Measurements from ENCODE around the gene FGF14. TPM values are rescaled to one million over a fixed set of nuclear protein-coding genes. Genes with fewer than 3 reads are reported as not detected.
A peak's percentile ranks its signal among the peaks of the same experiment; 100 is the strongest.
"Not testable (repeated sequence)": the region's sequence is repeated elsewhere in the genome, so short reads cannot be mapped to it uniquely, and the experiment has no call there.

The FGF14 gene
- polyA plus RNA-seq, 12 donors, result 0.27 to 1.7 (median 0.86) TPM; not detected in 2

DNA sequence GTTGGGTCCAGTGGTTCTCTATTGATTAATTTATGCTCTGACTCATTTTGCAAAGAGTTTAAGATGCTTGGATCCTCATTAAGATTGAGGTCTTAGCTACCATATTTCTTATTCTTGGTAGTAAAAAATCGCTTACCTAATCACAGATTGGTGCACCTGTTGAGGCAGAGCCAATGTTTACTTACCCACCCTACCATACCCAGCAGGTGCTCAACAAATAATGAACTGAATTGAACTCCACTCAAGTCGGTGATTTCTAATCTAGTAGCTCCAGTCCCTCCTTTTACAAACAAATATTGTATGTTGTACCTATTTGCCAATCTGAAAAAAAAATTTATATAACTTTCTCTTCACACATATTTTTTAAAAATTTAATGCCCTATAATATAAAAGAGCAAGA, 361.0 kb downstream of the FGF14 start:
- no peak for DNase-seq

DNA sequence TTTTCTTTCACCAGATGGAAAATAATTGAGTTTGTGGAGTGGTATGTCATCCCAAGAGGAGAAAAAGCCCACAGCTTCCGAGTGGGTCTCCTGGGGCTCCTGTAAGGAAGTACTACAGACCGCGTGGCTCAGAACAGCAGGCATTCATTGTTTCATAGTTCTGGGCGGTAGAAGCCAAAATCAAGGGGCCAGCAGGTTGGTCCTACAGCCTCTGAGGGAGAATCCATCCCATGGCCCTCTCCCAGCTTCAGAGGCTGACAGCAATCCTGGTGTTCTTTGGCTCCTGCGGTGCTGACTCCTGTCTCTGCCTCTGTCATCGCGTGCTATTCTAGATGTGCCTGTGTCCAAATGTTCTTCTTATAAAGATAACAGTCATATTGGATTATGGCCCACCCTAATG, 362.6 kb downstream of the FGF14 start:
- no peak for DNase-seq

DNA sequence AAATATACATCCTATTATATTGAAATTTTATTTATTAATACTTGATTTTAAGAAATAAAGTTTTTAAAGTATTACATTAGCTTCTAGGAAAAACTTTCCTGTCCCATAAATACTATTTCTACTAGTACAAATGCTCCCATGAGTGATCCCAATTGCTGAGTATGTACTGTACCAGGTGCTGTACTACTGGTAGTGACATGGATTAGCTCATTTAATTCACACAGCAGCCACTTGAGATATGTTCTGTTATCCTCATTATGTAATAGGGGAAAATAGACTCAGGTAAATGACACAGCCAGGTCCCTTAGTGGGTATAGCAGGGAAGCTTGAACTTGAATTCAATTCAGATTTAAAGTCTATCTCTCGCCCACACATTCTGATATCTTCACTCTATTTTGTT, 363.1 kb downstream of the FGF14 start:
- no peak for DNase-seq

DNA sequence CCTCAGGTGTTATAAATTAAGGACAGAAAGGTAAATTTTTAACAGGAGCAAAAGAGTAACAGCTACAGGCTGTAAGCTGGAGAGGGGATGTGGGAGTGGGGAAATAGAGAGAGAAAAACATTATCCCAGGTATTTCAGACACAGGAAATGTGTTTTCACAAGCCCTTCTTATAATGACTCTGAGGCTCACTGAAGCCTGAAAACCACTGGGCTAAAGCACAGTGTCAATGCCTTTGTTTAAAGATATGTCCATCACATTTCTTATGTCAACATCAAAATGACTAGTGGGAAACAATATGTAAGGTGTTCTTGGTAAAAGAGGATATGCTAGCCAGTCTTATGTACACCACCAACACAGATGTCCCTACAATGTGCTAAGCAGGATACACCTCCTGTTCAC, 365.9 kb downstream of the FGF14 start:
- no peak for DNase-seq

DNA sequence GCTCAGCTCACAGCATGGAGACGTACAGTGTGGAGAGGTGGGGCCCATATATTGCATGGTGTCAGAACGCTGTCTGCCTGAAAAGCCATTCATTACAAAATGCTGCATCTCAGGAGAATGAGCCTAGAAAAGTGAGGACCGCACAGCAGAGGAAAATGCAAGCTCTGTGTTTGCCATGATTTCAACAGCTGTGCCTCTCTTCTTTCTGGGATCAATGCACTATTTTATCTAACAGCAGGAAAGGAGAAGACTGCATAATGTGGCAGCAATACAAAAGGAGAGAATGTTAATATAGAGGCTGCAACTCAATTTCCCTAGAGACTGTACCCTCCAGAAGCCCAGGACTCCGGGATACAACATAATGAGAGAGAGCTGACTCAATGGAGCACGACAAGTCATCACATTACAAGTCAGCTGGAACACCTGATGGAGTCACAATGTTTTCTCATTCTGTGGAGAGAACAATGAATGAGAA, 368.0 kb downstream of the FGF14 start:
- DNase-seq, result no peak

DNA sequence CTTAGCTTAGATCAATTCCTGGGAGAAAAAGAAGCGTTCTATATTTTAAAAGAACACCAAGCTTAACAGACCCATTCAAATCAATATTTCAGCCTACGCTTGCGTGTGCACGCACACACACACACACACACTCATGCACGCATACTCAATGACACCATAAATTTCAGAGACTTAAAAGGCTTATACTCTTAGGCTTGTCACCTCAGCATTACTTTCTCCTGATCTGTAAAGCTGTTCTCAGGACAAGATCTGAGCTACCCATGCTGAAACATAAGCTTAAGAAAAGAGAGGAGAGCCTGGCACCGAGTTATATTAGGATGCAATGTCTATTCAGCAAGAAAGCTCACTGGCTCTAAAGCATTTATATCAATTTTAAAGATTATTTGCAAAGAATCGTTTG, 368.5 kb downstream of the FGF14 start:
- DNase-seq, result no peak

DNA sequence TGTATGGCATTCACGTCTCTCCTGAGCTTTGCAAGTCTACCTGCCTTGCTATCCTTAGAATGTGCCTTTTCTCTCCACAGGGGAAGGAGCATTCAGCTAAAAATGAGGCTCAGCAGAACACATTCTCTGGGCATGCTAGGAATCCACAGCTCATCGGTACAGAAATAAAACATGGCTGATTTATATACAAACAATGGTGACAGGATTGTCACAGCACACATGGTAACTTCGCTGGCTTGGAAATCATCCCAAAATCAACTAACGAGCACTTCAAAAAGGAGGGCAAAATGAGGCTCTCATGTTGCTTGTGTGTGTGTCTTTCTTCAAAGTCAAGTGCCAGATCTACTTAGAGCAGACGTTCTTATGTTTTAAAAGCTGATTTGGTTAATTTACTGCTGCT, 373.0 kb downstream of the FGF14 start:
- DNase-seq, result no peak

DNA sequence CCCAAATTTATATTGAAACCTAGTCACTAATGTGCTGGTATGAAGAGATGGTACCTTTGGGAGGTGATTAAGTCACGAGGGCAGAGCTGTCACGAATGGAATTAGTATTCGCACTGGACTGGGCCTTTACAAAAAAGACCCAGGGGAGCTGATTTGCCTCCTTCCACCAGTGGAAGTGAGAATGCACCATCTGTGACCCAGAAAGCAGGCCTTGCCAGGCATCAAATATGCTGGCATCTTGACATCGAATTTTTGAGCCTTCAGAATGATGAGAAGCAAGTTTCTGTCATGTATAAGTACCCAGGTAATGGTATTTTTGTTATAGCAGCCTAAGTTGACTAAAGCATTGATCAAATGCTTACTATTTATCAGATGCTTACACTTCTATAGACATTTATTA, 373.6 kb downstream of the FGF14 start:
- no peak for DNase-seq

DNA sequence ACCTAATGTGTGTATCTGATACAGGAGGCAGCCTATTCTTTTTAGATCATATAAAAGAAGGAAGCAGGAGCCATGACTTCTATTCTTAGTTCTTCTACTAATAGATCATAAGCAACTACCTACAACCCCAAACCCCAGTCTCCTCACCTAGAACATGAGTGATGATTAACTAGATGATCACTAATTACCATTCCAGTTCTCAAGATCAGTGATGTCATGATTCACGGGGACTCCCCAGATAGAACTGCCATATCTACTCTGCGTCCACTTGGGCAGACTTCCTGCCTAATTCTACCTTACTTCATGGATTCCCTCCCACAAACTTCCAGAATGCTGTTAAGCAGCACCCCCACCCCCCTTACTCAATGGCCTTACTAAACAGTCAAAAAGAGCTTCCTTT, 380.1 kb downstream of the FGF14 start:
- DNase-seq, result no peak

DNA sequence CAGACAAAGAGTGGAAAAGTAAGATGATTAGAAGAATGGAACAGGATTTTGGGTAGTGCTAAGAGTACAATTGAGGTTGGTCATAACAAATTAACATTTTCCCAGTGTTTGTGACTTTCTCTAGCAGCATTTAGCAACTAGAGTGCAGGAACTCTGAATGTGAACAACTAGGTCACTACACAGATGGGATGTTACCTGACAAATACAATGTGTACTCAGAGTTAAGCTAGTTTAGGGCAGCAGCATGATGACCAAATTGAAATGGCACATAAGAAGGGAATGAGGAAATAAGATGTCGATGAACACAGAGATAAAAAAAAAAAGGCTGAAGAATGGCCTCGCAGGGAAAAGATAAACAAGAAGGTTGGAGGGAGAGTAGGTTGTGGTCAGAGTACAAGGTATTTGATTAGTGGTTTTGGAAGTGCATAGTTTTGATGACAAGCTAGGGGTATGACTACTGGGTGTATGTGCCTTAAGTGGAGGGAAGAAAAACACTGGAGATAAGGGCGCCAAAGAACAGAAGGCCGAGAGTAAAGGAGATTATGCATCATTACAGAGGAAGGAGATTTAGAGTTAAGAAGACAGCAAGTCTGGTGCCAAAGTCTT, 381.1 kb downstream of the FGF14 start:
- DNase-seq, result no peak

DNA sequence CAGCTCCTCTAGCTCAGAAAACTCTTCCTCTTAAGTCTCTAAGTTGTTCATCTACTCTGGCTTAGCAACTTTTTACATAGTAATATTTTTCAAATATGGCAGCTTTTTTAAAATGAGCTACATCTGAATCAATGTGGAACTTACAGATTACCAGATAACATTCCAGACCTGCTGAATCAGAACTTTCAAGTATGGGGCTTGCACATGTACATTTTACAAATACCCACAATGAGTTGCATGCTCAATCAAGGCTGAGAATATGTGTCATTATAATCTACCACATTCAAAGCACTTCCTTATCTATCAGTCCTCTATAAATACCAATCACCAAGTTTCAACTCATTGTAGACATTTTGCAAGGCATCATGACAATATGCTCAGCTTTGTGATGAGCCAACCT, 383.1 kb downstream of the FGF14 start:
- DNase-seq, result no peak

DNA sequence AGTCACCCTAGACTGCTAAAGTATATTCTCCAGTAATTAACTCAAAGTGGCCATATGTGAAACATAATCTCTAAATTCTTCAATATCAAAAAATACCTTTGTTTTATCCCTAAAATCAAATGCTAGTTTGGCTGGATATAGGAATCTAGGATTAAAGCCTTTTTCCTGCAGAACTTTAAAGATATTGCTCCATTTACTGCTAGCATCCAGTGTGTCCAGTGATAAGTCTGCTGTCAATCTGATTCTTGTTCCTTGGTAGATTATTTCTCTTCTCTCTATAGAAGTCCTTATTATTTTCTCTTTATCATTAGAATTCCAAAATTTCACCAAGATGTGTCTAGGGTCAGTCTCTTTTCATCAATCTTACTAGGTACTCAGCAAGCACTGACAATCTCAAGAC, 384.6 kb downstream of the FGF14 start:
- DNase-seq, result no peak

DNA sequence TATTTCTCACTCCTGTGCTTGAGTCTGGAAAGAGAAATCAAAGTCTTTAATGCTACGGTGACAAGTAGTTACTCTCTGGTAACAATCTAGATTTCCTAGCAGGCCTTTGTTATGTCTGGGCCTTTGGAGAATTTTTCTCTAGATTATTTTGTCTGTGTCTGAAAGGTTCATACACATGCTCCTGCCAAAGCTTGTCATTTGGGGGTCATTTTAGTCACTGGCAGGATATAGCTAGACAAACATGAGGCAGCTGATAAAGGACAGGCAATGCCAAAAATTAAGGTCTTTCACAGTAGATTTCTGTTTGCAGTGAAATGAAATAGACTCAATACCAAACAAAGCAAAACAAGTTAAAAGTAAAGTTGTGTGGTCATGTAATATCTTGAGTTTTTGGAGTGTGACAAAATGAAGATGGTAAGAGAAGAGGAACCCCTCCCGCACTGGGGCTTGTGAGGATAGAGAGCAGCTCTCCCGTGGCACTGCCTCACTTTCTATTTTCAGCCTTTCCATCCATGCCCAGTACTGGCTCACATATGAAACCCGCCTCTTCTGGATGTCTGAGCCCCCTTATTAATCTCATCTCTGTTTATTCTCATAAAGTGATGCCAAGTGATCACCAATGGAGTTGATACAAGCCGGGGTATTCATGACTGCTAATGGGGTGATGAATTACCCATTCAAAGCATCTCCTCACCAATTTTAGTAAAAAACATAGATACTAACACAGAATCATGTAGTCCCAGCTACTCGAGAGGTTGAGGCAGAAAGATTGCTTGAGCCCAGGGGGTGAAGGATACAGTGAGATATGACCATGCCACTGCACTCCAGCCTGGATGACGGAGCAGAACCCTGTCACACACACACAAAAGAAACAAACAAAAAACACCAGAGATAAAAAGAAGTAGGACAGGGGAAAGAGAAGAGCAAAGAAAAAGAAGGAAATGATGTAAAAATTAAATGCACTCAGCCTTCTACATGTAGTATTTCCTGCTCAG, 389.3 kb downstream of the FGF14 start:
- DNase-seq, result no peak

DNA sequence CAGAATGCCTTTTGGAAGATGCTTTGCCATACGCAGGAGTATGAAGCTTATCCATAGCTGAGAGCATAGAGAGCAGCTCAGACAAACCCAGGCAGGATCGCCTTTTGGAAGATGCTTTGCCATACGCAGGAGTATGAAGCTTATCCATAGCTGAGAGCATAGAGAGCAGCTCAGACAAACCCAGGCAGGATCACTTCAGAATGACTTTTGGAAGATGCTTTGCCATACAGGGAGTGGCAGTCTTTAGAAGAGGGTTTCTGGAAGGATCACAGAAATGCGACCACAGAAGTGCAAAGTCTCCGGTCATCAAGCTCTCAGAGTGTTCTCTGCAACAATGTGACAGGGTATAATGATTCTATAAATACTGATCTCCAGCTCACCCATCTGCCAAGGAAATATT, 390.4 kb downstream of the FGF14 start:
- DNase-seq, result not testable (repeated sequence)

DNA sequence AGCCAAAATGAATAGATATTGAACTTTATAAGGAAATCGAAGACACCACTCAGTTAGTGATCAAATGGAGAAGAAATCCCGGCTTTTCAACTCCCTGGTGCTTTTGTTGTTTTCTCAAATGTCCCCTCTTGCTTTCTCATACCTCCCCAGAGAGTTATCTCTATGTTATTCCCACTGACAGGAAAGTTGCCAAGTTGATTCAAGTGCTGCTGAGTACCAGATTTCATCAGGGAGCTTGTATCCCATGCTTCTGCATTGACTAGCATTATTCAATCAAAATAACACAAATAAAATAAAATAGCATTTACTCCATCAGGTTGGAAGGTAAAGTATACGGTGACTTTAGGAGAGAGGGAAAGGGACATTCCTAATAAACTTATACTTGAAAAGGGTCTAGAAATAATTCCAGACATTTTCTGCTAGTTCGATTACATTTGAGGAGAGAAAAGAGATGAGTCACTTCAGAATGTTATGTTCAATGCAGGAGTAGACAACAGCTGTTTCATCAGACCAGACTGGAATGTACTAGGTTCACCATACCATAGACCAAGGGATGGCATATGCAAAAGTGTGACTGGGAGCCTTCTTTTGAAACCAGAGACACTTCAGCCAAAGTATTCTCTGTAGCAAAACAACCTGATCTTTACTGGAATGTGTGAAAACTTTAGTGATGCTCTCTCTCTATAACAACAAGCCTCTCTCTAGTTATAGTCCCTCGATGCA, 397.8 kb downstream of the FGF14 start:
- no peak for DNase-seq

DNA sequence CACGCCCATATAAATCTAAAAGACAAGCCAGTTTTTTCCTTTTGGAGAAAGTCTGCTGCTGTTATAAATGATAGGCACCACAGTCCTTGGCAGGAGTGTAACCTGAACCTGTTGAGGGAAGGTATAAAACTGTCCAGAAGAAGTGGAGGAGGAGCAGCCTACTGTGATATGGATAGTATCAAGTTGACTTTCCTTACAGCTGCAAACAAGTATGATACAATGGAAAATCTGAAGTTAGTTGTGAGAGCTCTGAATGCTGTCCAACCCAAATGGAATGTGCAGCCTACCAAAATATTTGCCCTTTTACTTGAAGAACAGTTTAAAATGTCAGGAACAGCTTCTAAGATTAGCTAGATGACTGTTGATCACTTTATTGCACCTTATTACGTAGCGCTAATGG, 399.6 kb downstream of the FGF14 start:
- no peak for DNase-seq

DNA sequence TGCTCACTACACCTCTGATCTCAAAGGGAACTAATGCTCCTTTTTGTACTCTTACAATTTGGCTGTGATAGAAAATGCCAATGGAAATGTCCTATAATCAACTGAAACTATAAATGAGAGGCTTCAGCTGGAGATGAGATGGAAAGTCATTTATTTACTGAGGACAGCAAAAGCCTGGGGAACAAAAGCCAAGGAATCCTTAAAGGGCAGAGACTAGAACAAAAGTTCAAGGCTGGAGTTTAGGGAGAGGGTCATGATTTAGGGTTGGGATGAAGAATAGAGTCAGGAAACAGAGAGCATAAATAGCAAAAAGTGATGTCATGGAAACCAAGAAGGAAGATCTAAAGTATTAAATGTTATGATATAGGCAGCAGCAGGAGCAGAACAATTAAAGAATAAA, 401.1 kb downstream of the FGF14 start:
- DNase-seq, result no peak

DNA sequence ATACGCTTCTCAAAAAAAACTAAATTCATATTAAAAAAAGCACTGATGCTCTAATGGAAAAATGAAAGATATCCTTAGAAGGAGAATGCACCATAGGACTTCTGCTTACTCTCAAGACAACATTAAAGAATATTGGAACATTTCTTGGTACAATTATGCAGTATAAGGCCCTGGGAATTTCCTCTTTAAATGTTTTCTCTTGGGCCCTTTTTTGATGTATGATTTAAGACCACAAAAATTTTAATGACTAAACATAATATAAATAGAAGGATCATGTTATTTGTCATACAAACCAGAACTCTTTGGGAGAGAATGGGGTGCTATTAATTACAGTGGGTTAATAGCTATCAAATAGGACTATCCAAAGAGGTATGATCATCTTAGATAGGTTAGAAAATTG, 403.7 kb downstream of the FGF14 start:
- no peak for DNase-seq

DNA sequence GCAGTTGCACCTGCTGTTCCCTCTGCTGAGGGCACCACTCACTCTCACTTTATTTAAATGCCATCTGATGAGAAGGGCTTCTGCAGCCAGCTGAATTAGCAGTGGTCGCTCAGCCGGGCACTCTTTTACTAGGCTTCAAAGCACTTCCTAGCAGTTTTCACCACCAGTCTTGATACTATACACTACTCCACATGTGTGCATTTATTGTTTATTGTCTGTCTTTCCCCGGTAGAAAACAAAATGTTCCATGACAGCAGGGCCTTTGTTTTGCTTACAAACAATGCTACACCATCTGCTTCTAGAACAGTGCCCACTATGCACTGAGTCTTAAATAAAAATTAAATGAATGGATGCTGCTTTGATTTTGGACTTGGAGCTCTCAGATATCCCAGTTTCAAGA, 404.9 kb downstream of the FGF14 start:
- DNase-seq, result no peak

DNA sequence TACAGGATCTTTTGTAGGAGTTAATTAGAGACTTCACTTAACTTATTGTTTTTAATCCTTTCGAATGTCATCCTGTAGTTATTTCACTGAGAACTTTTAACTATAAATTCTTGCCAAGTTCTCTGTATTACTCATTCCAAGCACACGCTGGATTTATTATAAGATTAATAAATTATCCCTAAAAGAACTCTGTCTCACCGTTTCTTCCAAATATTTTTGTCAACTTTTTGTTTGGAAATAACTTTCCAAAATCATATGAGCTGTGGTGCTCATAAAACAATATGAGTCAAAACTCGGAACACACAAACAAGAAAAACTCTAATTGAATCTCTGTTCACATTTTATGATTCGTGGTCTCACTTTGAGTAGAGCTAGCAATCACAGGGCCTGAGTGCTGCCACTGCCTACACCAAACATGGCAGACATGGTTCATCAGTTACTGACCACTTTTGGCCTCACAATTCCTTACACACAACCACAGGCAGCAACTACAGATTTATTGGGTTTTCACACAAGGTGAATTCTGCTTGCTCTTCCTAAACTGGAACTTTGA, 412.0 kb downstream of the FGF14 start:
- no peak for DNase-seq

DNA sequence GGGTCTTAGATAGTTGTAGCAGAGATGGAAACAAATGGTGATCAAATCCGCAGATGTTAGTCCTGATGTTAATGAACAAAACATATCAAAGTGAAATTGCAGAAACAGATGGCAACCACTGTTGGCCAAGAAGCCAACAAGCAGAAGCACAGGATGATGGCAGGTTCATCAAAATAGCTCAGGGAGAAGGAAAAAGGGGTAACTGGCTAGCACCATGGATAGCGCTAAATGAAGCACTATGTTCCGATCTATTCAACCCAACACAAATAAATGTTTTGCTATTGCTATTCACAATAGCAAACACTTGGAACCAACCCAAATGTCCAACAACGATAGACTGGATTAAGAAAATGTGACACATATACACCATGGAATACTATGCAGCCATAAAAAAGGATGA, 413.7 kb downstream of the FGF14 start:
- peak; percentile 13 for DNase-seq

DNA sequence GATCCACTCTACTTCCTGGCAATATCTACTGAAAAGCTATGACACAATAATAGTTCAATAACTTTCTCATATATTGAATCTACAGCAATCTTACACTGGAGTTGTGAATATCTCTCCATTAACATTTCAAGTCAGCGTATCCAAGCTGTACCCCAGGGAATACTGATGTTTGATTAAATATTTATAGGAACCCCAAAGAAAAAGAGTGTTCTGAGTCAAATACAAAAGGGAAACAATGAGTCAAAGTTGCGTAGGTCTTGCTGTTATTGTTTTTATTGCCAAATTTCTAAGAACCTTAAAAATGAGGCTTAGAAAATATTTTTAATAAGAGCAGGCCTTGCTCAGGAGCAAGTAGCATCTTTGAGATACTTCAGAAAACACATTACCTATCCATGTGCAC, 415.5 kb downstream of the FGF14 start:
- no peak for DNase-seq
